Lower lobe of right lung (tissue), 2 donors: Measurements from ENCODE around the gene NFAM1. TPM values are rescaled to one million over a fixed set of nuclear protein-coding genes. Genes with fewer than 3 reads are reported as not detected.

Experiments
- ATAC-seq, 2 donors: fragments of 200-7000 bp; cut with Tn5 transposase; one replicate each; pipeline ENCODE4 v1.9.1; 2020 to 2022; ENCODE audit warnings: mild to moderate bottlenecking in 2 of 2, moderate library complexity in 2 of 2
- DNase-seq: peaks from one replicate; pipeline ENCODE4 v3.0.0-alpha.2; 2020
- H3K27ac ChIP-seq: fragments of 200-600 bp; one replicate; pipeline ENCODE4 v1.8.0; 2022
- H3K27me3 ChIP-seq: fragments of 200-600 bp; one replicate; pipeline ENCODE4 v1.8.0; 2022; ENCODE audit warnings: low read depth
- H3K36me3 ChIP-seq: fragments of 200-600 bp; one replicate; pipeline ENCODE4 v1.8.0; 2022; ENCODE audit warnings: mild to moderate bottlenecking
- H3K4me1 ChIP-seq: fragments of 200-600 bp; one replicate; pipeline ENCODE4 v1.8.0; 2022
- H3K4me3 ChIP-seq: fragments of 200-600 bp; one replicate; pipeline ENCODE4 v1.8.0; 2022; ENCODE audit warnings: mild to moderate bottlenecking
- H3K9me3 ChIP-seq: fragments of 200-600 bp; one replicate; pipeline ENCODE4 v1.8.0; 2022
- CTCF ChIP-seq: fragments of 200-600 bp; IDR thresholded peaks from one replicate; pipeline ENCODE4 v1.8.0; 2022; ENCODE audit warnings: antibody characterized with exemption, mild to moderate bottlenecking
- intact Hi-C: fragments of 100-400 bp; cut with DNase I; formaldehyde crosslinking; loops from one replicate; pipeline ENCODE4 v1.11.0; 2022
- total RNA-seq: library from RNA; stranded (reverse); fragmentation: NEBNext Ultra II Directional; extraction: Animal tissue kit (Norgen Biotek cat#: 25700); gene quantifications from one replicate; pipeline ENCODE4 v1.2.1, GENCODE V29; 2021
- donor health status: DM: no; HTN: yes; CAD: no; lungs with severe emphysema.

The NFAM1 gene
- total RNA-seq, 1 donor from 2014 or later: 21.8 TPM

DNA sequence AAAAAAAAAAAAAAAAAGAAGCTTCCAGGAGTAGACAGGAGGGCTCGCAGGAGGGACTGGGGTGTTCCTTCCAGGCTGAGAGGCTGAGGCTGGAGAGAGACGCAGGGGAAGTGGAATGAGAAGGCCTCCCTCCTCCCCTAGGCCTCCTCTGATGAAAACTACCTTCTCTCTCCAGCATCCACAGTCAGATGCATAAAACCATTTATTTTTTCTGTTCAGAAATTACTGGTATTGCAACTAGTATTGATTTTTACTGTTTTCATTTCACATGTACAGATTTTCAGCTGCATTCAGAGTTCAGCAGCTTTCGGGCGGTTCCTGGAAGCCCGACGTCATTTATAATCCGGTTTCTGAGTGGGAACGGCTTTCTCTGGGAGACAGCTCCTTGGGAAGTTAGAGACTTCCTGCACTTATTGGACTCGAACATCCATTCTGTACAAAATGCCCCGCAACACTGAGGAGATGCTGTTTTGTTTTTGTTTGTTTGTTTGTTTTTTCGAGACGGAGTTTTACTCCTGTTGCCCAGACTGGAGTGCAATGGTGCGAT is 6.9 kb upstream of the NFAM1 start:
- Histone ChIP-seq H3K36me3 (no peaks in the 10 kb centered on the region), H3K4me3 (no peak overlapping the region), H3K4me1 (peaks cover 44% of the 10 kb centered on the region), H3K27ac (peak overlapping the region; percentile 69), H3K27me3 (peaks cover 5% of the 10 kb centered on the region), H3K9me3 (no peaks in the 10 kb centered on the region)
- DNase-seq (no peak), ATAC-seq (no peak)
- intact Hi-C loops: no loop called here
- TF ChIP-seq CTCF: no peak

DNA sequence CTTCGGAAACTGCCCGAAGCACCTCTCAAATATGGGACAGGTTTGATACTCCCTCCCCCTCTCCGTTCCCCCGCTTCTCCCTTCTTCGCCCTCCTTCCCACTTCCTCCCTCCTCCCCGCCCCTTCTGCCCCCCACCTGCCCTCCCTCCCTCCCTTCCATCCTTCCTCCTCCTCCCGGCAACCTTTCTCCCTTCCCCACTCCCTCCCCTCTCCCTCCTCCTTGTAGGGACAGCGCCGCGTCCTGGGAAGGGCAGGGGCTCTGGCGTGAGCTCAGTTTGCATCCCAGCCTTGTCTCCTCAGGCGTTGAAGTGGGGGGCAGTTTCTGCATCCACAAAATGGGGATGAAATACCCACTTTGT is 6.1 kb upstream of the NFAM1 start:
- DNase-seq: no peak
- Histone ChIP-seq H3K36me3 (no peaks in the 10 kb centered on the region), H3K4me3 (peak overlapping the region; percentile 55), H3K4me1 (peaks cover 36% of the 10 kb centered on the region), H3K27me3 (peaks cover 5% of the 10 kb centered on the region), H3K9me3 (no peaks in the 10 kb centered on the region), H3K27ac (no peak overlapping the region)
- no peak for ATAC-seq
- intact Hi-C loops: no loop called here
- TF ChIP-seq CTCF: no peak

GRCh38 chr22:42437488-42438292 is 5.5 kb upstream of the NFAM1 start:
- H3K4me1 ChIP-seq: peaks cover 36% of the 10 kb centered on the region
- H3K27ac ChIP-seq: peak overlapping the region; percentile 64
- H3K27me3 ChIP-seq: peaks cover 8% of the 10 kb centered on the region
- no peaks in the 10 kb centered on the region for H3K36me3 ChIP-seq
- DNase-seq: peak; percentile 84
- no peaks in the 10 kb centered on the region for H3K9me3 ChIP-seq
- intact Hi-C loops: no loop called here
- H3K4me3 ChIP-seq: peak overlapping the region; percentile 55
- peak; percentile 97 for TF ChIP-seq CTCF
- peak; percentile 90 to 92 for ATAC-seq

GRCh38 chr22:42436404-42436803 is 4.2 kb upstream of the NFAM1 start:
- H3K36me3 ChIP-seq: no peaks in the 10 kb centered on the region
- no peaks in the 10 kb centered on the region for H3K9me3 ChIP-seq
- peaks cover 36% of the 10 kb centered on the region for H3K4me1 ChIP-seq
- H3K27me3 ChIP-seq: peaks cover 8% of the 10 kb centered on the region
- H3K27ac ChIP-seq: no peak overlapping the region
- H3K4me3 ChIP-seq: no peak overlapping the region
- TF ChIP-seq CTCF: no peak
- ATAC-seq: no peak
- intact Hi-C loops: no loop called here
- DNase-seq: no peak

- no peak overlapping the region for H3K4me3 ChIP-seq
- H3K4me1 ChIP-seq: peaks cover 29% of the 10 kb centered on the region
- no peak for DNase-seq
- H3K27me3 ChIP-seq: peaks cover 14% of the 10 kb centered on the region
- TF ChIP-seq CTCF: no peak
- no peaks in the 10 kb centered on the region for H3K9me3 ChIP-seq
- H3K36me3 ChIP-seq: no peaks in the 10 kb centered on the region
- H3K27ac ChIP-seq: no peak overlapping the region
- ATAC-seq: no peak
- intact Hi-C loops: no loop called here
These were observed 2.7 kb upstream of the NFAM1 start for GRCh38 chr22:42434748-42435425.
